Neuronal stem cell (in vitro differentiated cells): ENCODE data around the gene COBLL1.

Experiments used
- DNase-seq: peaks from one replicate; pipeline ENCODE4 v3.0.0-alpha.2; 2013; ENCODE audit warnings: low spot score
- H2AFZ ChIP-seq: one replicate; pipeline ENCODE4 v1.6.1; 2013; ENCODE audit warnings: mild to moderate bottlenecking, low read length, inconsistent platforms
- H2AK5ac ChIP-seq: 2 replicates; pipeline ENCODE4 v1.6.1; 2013; ENCODE audit warnings: low read depth, mild to moderate bottlenecking, inconsistent platforms, low read length, moderate library complexity, mixed read lengths
- H2BK120ac ChIP-seq: 2 replicates; pipeline ENCODE4 v1.6.1; 2013; ENCODE audit warnings: low read depth, mild to moderate bottlenecking, inconsistent platforms, low read length, moderate library complexity, mixed read lengths
- H2BK12ac ChIP-seq: one replicate; pipeline ENCODE4 v1.6.1; 2013; ENCODE audit warnings: low read length, inconsistent platforms
- H2BK15ac ChIP-seq: 2 replicates; pipeline ENCODE4 v1.6.1; 2013; ENCODE audit warnings: mild to moderate bottlenecking, low read length, inconsistent platforms, mixed read lengths
- H2BK5ac ChIP-seq: one replicate; pipeline ENCODE4 v1.6.1; 2013; ENCODE audit warnings: inconsistent platforms, mild to moderate bottlenecking, low read length, moderate library complexity
- H3K14ac ChIP-seq: one replicate; pipeline ENCODE4 v1.6.1; 2013; ENCODE audit warnings: low read length, inconsistent platforms
- H3K18ac ChIP-seq: 2 replicates; pipeline ENCODE4 v1.6.1; 2013; ENCODE audit warnings: low read length, inconsistent platforms
- H3K23ac ChIP-seq: 2 replicates; pipeline ENCODE4 v1.6.1; 2013; ENCODE audit warnings: low read depth, mild to moderate bottlenecking, mixed read lengths, low read length, inconsistent platforms; ENCODE audit not compliant: poor library complexity
- H3K27ac ChIP-seq: replicated peaks from 3 replicates; pipeline ENCODE4 v1.5.1; 2013; ENCODE audit warnings: low read length, inconsistent platforms
- H3K27me3 ChIP-seq, 3 experiments: 2 replicates each; pipeline ENCODE4 v1.6.1; 2013; ENCODE audit warnings: low read length in 3 of 3, mild to moderate bottlenecking in 2 of 3, inconsistent platforms in 1 of 3, low read depth in 1 of 3, mixed read lengths in 1 of 3, moderate library complexity in 1 of 3; ENCODE audit not compliant: control insufficient read depth in 3 of 3, insufficient read depth in 3 of 3
- H3K36me3 ChIP-seq, 2 donors: replicated peaks in 1 of 2; 2 replicates each; pipeline ENCODE4 v1.6.1; 2013; ENCODE audit warnings: low read length in 2 of 2; ENCODE audit not compliant: control insufficient read depth in 2 of 2, insufficient read depth in 2 of 2
- H3K4ac ChIP-seq: 2 replicates; pipeline ENCODE4 v1.6.1; 2013; ENCODE audit warnings: inconsistent platforms, mild to moderate bottlenecking, low read length, moderate library complexity
- H3K4me1 ChIP-seq, 2 donors: 1 replicate in 1 of 2; 2 replicates in 1 of 2; pipeline ENCODE4 v1.6.1; 2013; ENCODE audit warnings: low read length in 2 of 2, low read depth in 1 of 2; ENCODE audit not compliant: control insufficient read depth in 2 of 2, insufficient read depth in 1 of 2
- H3K4me2 ChIP-seq: one replicate; pipeline ENCODE4 v1.6.1; 2013; ENCODE audit warnings: mild to moderate bottlenecking, low read length, inconsistent platforms; ENCODE audit not compliant: insufficient read depth, poor library complexity, severe bottlenecking
- H3K4me3 ChIP-seq, 2 donors: 2 replicates each; pipeline ENCODE4 v1.5.1; 2013; ENCODE audit warnings: low read length in 2 of 2, mild to moderate bottlenecking in 2 of 2, inconsistent platforms in 1 of 2, moderate library complexity in 1 of 2
- H3K79me1 ChIP-seq: one replicate; pipeline ENCODE4 v1.6.1; 2013; ENCODE audit warnings: low read depth, mild to moderate bottlenecking, inconsistent platforms, low read length, moderate library complexity
- H3K9ac ChIP-seq: one replicate; pipeline ENCODE4 v1.6.1; 2013; ENCODE audit warnings: mild to moderate bottlenecking, low read depth, low read length, inconsistent platforms; ENCODE audit not compliant: poor library complexity
- H3K9me3 ChIP-seq, 2 donors: replicated peaks in 1 of 2; 2 replicates each; pipeline versions ENCODE3 to v1.6.1; 2013; ENCODE audit warnings: low read length in 2 of 2, mild to moderate bottlenecking in 2 of 2, inconsistent platforms in 1 of 2, low read depth in 1 of 2, mixed read lengths in 1 of 2, moderate library complexity in 1 of 2; ENCODE audit not compliant: control insufficient read depth in 2 of 2, insufficient read depth in 1 of 2
- H4K8ac ChIP-seq: one replicate; pipeline ENCODE4 v1.6.1; 2013; ENCODE audit warnings: low read depth, mild to moderate bottlenecking, inconsistent platforms, low read length, moderate library complexity
- H4K91ac ChIP-seq: one replicate; pipeline ENCODE4 v1.6.1; 2013; ENCODE audit warnings: low read length, low read depth, mild to moderate bottlenecking, inconsistent platforms; ENCODE audit not compliant: poor library complexity
- WGBS, 2 donors: extraction: QIAGEN DNeasy Blood & Tissue Kit; methylation state at CpG; one replicate each; pipeline ENCODE4 v1.1.7; 2013; ENCODE audit warnings: missing lambda C conversion rate in 2 of 2, mixed read lengths in 1 of 2; ENCODE audit not compliant: insufficient read length in 2 of 2, insufficient replicate concordance in 1 of 2; ENCODE audit errors: extremely low coverage in 2 of 2; 5-methylcytosine and 5-hydroxymethylcytosine counted together

Gene COBLL1

GRCh38 chr2:164747783-164748433 is 93.7 kb downstream of the COBLL1 start:
- Histone ChIP-seq H3K18ac (no peak overlapping the region), H4K91ac (no peak overlapping the region), H3K9ac (no peak overlapping the region), H3K4me3 (no peak overlapping the region), H3K27me3 (no peaks in the 10 kb centered on the region), H2BK120ac (no peak overlapping the region), H2BK12ac (no peak overlapping the region), H3K4ac (no peak overlapping the region), H2BK5ac (no peak overlapping the region), H2AK5ac (no peak overlapping the region), H3K79me1 (no peaks in the 10 kb centered on the region), H4K8ac (no peak overlapping the region), H3K23ac (no peak overlapping the region), H2AFZ (peak overlapping the region; percentile 25), H3K27ac (no peak overlapping the region), H2BK15ac (no peak overlapping the region), H3K9me3 (no peaks in the 10 kb centered on the region), H3K4me1 (peaks cover 0 to 3% of the 10 kb centered on the region in 2 donors), H3K4me2 (no peak overlapping the region), H3K14ac (no peak overlapping the region), H3K36me3 (no peaks in the 10 kb centered on the region)
- DNase-seq: no peak
- WGBS, 2 donors: no CpG with 5 or more reads among the region's 3 CpGs

- H3K36me3 ChIP-seq: no peaks in the 10 kb centered on the region
- no peak overlapping the region for H2BK15ac ChIP-seq
- peaks cover 0 to 3% of the 10 kb centered on the region in 2 donors for H3K4me1 ChIP-seq
- no peak overlapping the region for H3K14ac ChIP-seq
- H3K4me2 ChIP-seq: no peak overlapping the region
- no peaks in the 10 kb centered on the region for H3K27me3 ChIP-seq
- H2BK5ac ChIP-seq: no peak overlapping the region
- no peak overlapping the region for H3K18ac ChIP-seq
- H3K9me3 ChIP-seq: no peaks in the 10 kb centered on the region
- H4K91ac ChIP-seq: no peak overlapping the region
- no peak for DNase-seq
- H3K79me1 ChIP-seq: no peaks in the 10 kb centered on the region
- no peak overlapping the region for H4K8ac ChIP-seq
- no peak overlapping the region for H3K4ac ChIP-seq
- H2AK5ac ChIP-seq: no peak overlapping the region
- no peak overlapping the region for H3K9ac ChIP-seq
- H2BK12ac ChIP-seq: no peak overlapping the region
- WGBS, 2 donors: no CpG with 5 or more reads among the region's 1 CpG
- H2BK120ac ChIP-seq: no peak overlapping the region
- H2AFZ ChIP-seq: no peak overlapping the region
- no peak overlapping the region for H3K23ac ChIP-seq
- H3K4me3 ChIP-seq: no peak overlapping the region
- no peak overlapping the region for H3K27ac ChIP-seq
Observed at GRCh38 chr2:164747140-164747539, 94.5 kb downstream of the COBLL1 start.

- Histone ChIP-seq H3K4me1 (peaks cover 0 to 3% of the 10 kb centered on the region in 2 donors), H4K8ac (no peak overlapping the region), H3K4me2 (no peak overlapping the region), H3K27ac (no peak overlapping the region), H3K36me3 (no peaks in the 10 kb centered on the region), H4K91ac (no peak overlapping the region), H2AK5ac (no peak overlapping the region), H2BK12ac (no peak overlapping the region), H3K4me3 (no peak overlapping the region), H3K27me3 (no peaks in the 10 kb centered on the region), H3K23ac (no peak overlapping the region), H2BK15ac (no peak overlapping the region), H2BK5ac (no peak overlapping the region), H3K9ac (no peak overlapping the region), H2BK120ac (no peak overlapping the region), H3K14ac (no peak overlapping the region), H2AFZ (no peak overlapping the region), H3K4ac (no peak overlapping the region), H3K18ac (no peak overlapping the region), H3K9me3 (no peaks in the 10 kb centered on the region), H3K79me1 (no peaks in the 10 kb centered on the region)
- DNase-seq: no peak
- WGBS, 2 donors: no CpG with 5 or more reads among the region's 1 CpG
Observed at GRCh38 chr2:164746713-164747112, 94.9 kb downstream of the COBLL1 start.

GRCh38 chr2:164745012-164745797 is 96.4 kb downstream of the COBLL1 start:
- Histone ChIP-seq H3K27ac (no peak overlapping the region), H4K8ac (no peak overlapping the region), H2AFZ (no peak overlapping the region), H3K36me3 (no peaks in the 10 kb centered on the region), H2BK15ac (no peak overlapping the region), H3K9ac (no peak overlapping the region), H3K4me1 (peaks cover 0 to 3% of the 10 kb centered on the region in 2 donors), H3K14ac (no peak overlapping the region), H3K4me2 (no peak overlapping the region), H4K91ac (no peak overlapping the region), H3K4me3 (no peak overlapping the region), H3K27me3 (no peaks in the 10 kb centered on the region), H3K9me3 (no peaks in the 10 kb centered on the region), H3K18ac (no peak overlapping the region), H3K79me1 (no peaks in the 10 kb centered on the region), H3K23ac (no peak overlapping the region), H2BK120ac (no peak overlapping the region), H2BK5ac (no peak overlapping the region), H2AK5ac (no peak overlapping the region), H2BK12ac (no peak overlapping the region), H3K4ac (no peak overlapping the region)
- no peak for DNase-seq
- no CpG with 5 or more reads among the region's 5 CpGs for WGBS, 2 donors
